GM19452 (cell line): ENCODE data around the gene TMOD4.
A peak's percentile ranks its signal among the peaks of the same experiment; 100 is the strongest.

ENCODE experiments used
- ATAC-seq: cut with Tn5 transposase; IDR thresholded peaks from one replicate; pipeline ENCODE4 v1.9.1; 2021; ENCODE audit not compliant: unreplicated experiment

The TMOD4 gene

GRCh38 chr1:151176514-151177045, 799 bp upstream of the TMOD4 start:
- no peak for ATAC-seq

- ATAC-seq = no peak
Measured at GRCh38 chr1:151175041-151175741, 590 bp downstream of the TMOD4 start.

- no peak for ATAC-seq
Measured at GRCh38 chr1:151171190-151171589, 4.6 kb downstream of the TMOD4 start.

GRCh38 chr1:151167116-151167515, 8.7 kb downstream of the TMOD4 start:
- no peak for ATAC-seq

GRCh38 chr1:151166505-151166956, 9.2 kb downstream of the TMOD4 start:
- no peak for ATAC-seq

- peak; percentile 88 for ATAC-seq
Measured at GRCh38 chr1:151165738-151166504, 9.9 kb downstream of the TMOD4 start, which contains the start of the genes LYSMD1 and SCNM1. TSS of gene LYSMD1 (minus strand) at chr1:151165902. CDS start at chr1:151165258, 644 bp downstream. TSS of gene SCNM1 (plus strand) at chr1:151166144. CDS start at chr1:151166153, 9 bp downstream.

- ATAC-seq = peak; percentile 8
Measured at GRCh38 chr1:151165281-151165737, 10.5 kb downstream of the TMOD4 start.

GRCh38 chr1:151164732-151165280, 11.0 kb downstream of the TMOD4 start:
- ATAC-seq = no peak

- ATAC-seq = no peak
Measured at GRCh38 chr1:151159373-151159772, 16.4 kb downstream of the TMOD4 start.

- ATAC-seq = no peak
Measured at GRCh38 chr1:151158751-151159251, 17.0 kb downstream of the TMOD4 start.

- ATAC-seq = no peak
Measured at GRCh38 chr1:151158326-151158725, 17.5 kb downstream of the TMOD4 start.

GRCh38 chr1:151157067-151157531, 18.7 kb downstream of the TMOD4 start:
- no peak for ATAC-seq

GRCh38 chr1:151156515-151156819, 19.3 kb downstream of the TMOD4 start, which contains the start of gene TNFAIP8L2:
TSS of gene TNFAIP8L2 (plus strand) at chr1:151156649. CDS start at chr1:151158698, 2,049 bp downstream.
- ATAC-seq = peak; percentile 73

GRCh38 chr1:151147665-151148064, 28.1 kb downstream of the TMOD4 start:
- ATAC-seq = no peak

- no peak for ATAC-seq
Measured at GRCh38 chr1:151147132-151147503, 28.7 kb downstream of the TMOD4 start.

GRCh38 chr1:151146412-151147131, 29.2 kb downstream of the TMOD4 start, which contains the start of gene SEMA6C:
TSS of gene SEMA6C (minus strand) at chr1:151146631. CDS start at chr1:151142621, 4,010 bp downstream.
- ATAC-seq = peak; percentile 99

- no peak for ATAC-seq
Measured at GRCh38 chr1:151146072-151146411, 29.7 kb downstream of the TMOD4 start.

GRCh38 chr1:151145304-151146071, 30.3 kb downstream of the TMOD4 start:
- no peak for ATAC-seq

GRCh38 chr1:151144474-151145303, 31.1 kb downstream of the TMOD4 start:
- ATAC-seq = no peak
